Prostate gland (tissue), 2 donors: ENCODE measurements around the gene NFIX. TPM values are rescaled to one million over a fixed set of nuclear protein-coding genes. Genes with fewer than 3 reads are reported as not detected.

Experiments
- DNase-seq: peaks from one replicate; pipeline ENCODE4 v3.0.0-alpha.2; 2019; ENCODE audit warnings: low spot score
- H3K27ac ChIP-seq, 2 donors: fragments of 200-600 bp; sonication (generic); 2 replicates each; pipeline ENCODE4 v1.5.1; 2017 to 2019
- H3K27me3 ChIP-seq: fragments of 200-600 bp; sonication (generic); replicated peaks from 2 replicates; pipeline ENCODE4 v1.5.1; 2019; ENCODE audit not compliant: insufficient read depth
- H3K36me3 ChIP-seq, 2 donors: fragments of 200-600 bp; sonication (generic); 1 replicate in 1 of 2; 2 replicates in 1 of 2; pipeline versions ENCODE4 v1.5.1 to v1.8.1; 2017 to 2019
- H3K4me1 ChIP-seq: fragments of 200-600 bp; sonication (generic); replicated peaks from 2 replicates; pipeline ENCODE4 v1.5.1; 2019
- H3K4me3 ChIP-seq, 2 donors: fragments of 200-600 bp; sonication (generic); 2 replicates each; pipeline ENCODE4 v1.5.1; 2017 to 2019
- H3K9me3 ChIP-seq: fragments of 200-600 bp; sonication (generic); 2 replicates; pipeline ENCODE4 v1.5.1; 2017
- CTCF ChIP-seq, 4 experiments: fragments of 200-600 bp in 2 of 4; fragments of 450-650 bp in 2 of 4; sonication (generic) in 2 of 4; IDR thresholded peaks; 1 replicate in 3 of 4; 2 replicates in 1 of 4; pipeline ENCODE4 v1.5.1; 2016 to 2019; ENCODE audit warnings: antibody characterized with exemption in 4 of 4, mild to moderate bottlenecking in 2 of 4, moderate library complexity in 2 of 4
- POLR2A ChIP-seq: fragments of 450-650 bp; IDR thresholded peaks from one replicate; pipeline ENCODE4 v1.6.1; 2016; ENCODE audit warnings: antibody characterized with exemption, mild to moderate bottlenecking
- POLR2AphosphoS5 ChIP-seq: sonication (generic); formaldehyde crosslinking; IDR thresholded peaks from one replicate; pipeline ENCODE4 v1.6.1; 2017; ENCODE audit warnings: antibody characterized with exemption
- WGBS: methylation state at CpG from one replicate; pipeline ENCODE4 v1.1.5; 2018; 5-methylcytosine and 5-hydroxymethylcytosine counted together
- intact Hi-C: fragments of 100-400 bp; cut with DNase I; formaldehyde crosslinking; loops from one replicate; pipeline ENCODE4 v1.14.2; 2022
- total RNA-seq, 2 donors: library from RNA; depleted of rRNA; stranded (reverse); fragments of >200 nt; gene quantifications; one replicate each; pipeline ENCODE4 v1.1.0, GENCODE V29; 2016

The NFIX gene
- total RNA-seq, 2 donors from 2014 or later = 185 to 286 TPM

GRCh38 chr19:13094106-13094504, 98.8 kb downstream of the NFIX start:
- H3K9me3 ChIP-seq = no peaks in the 10 kb centered on the region
- H3K27ac ChIP-seq = peak overlapping the region; percentile 56 to 88
- intact Hi-C loops = no loop called here
- WGBS = 61% methylated on average over 5 of the region's 5 CpGs
- H3K4me1 ChIP-seq = peaks cover 11% of the 10 kb centered on the region
- DNase-seq = no peak
- no peak overlapping the region for H3K4me3 ChIP-seq
- H3K36me3 ChIP-seq = peaks cover 5 to 13% of the 10 kb centered on the region in 2 donors
- H3K27me3 ChIP-seq = no peaks in the 10 kb centered on the region
- TF ChIP-seq CTCF (IDR thresholded peaks at IDR 0.05) (no peak), POLR2A (no peak), POLR2AphosphoS5 (no peak)

- TF ChIP-seq CTCF (IDR thresholded peaks at IDR 0.05) = no peak
- no peak for TF ChIP-seq POLR2AphosphoS5
- no peak for TF ChIP-seq POLR2A
- Histone ChIP-seq H3K27ac (peak overlapping the region; percentile 56 to 88), H3K27me3 (no peaks in the 10 kb centered on the region), H3K4me1 (peaks cover 11% of the 10 kb centered on the region), H3K9me3 (no peaks in the 10 kb centered on the region), H3K4me3 (no peak overlapping the region), H3K36me3 (peaks cover 5 to 13% of the 10 kb centered on the region in 2 donors)
- intact Hi-C loops = no loop called here
- 58% methylated on average over 14 of the region's 16 CpGs for WGBS
- DNase-seq = no peak
Measured at GRCh38 chr19:13094771-13095392, 99.6 kb downstream of the NFIX start.

- WGBS = 68% methylated on average over 23 of the region's 25 CpGs
- H3K4me3 ChIP-seq = no peak overlapping the region
Measured at GRCh38 chr19:13095393-13095784, 100.1 kb downstream of the NFIX start.

GRCh38 chr19:13095934-13096927, 101.0 kb downstream of the NFIX start:
- H3K4me1 ChIP-seq = peaks cover 6% of the 10 kb centered on the region
- no peaks in the 10 kb centered on the region for H3K27me3 ChIP-seq
- intact Hi-C loops = no loop called here
- no peak overlapping the region for H3K4me3 ChIP-seq
- H3K27ac ChIP-seq = peak overlapping the region; percentile 56 to 88
- no peaks in the 10 kb centered on the region for H3K9me3 ChIP-seq
- no peak for TF ChIP-seq POLR2AphosphoS5
- TF ChIP-seq CTCF (IDR thresholded peaks at IDR 0.05) = no peak
- no peak for TF ChIP-seq POLR2A
- peaks cover 5 to 13% of the 10 kb centered on the region in 2 donors for H3K36me3 ChIP-seq
- no peak for DNase-seq
- 66% methylated on average over 32 of the region's 44 CpGs for WGBS

More at GRCh38 chr19:13095393-13095784, 100.1 kb downstream of the NFIX start:
- Histone ChIP-seq H3K27me3 (no peaks in the 10 kb centered on the region), H3K9me3 (no peaks in the 10 kb centered on the region), H3K36me3 (peaks cover 5 to 13% of the 10 kb centered on the region in 2 donors), H3K27ac (peak overlapping the region; percentile 56 to 88), H3K4me1 (peaks cover 11% of the 10 kb centered on the region)
- intact Hi-C loops = no loop called here
- DNase-seq = no peak
- no peak for TF ChIP-seq POLR2AphosphoS5
- TF ChIP-seq POLR2A = no peak
- TF ChIP-seq CTCF (IDR thresholded peaks at IDR 0.05) = no peak
